Muscle of back (tissue), 13 donors: ENCODE results near the gene ANG. TPM values are rescaled to one million over a fixed set of nuclear protein-coding genes. Genes with fewer than 3 reads are reported as not detected.
A peak's percentile ranks its signal among the peaks of the same experiment; 100 is the strongest.
"Not testable (repeated sequence)": the region's sequence is repeated elsewhere in the genome, so short reads cannot be mapped to it uniquely, and the experiment has no call there.

Experiments
- DNase-seq, 3 donors: peaks; one replicate each; pipeline versions ENCODE4 v3.0.0 to v3.0.0-alpha.2; 2013
- long read RNA-seq, 9 donors: transcript quantifications; one replicate each; lab custom pipeline, GENCODE V29; 2026
- polyA plus RNA-seq, 10 donors: library from polyadenylated mRNA; unstranded; fragments of 120-200 nt; gene quantifications; one replicate each; pipeline ENCODE4 v1.2.1, GENCODE V29; 2013; ENCODE audit not compliant: insufficient read length in 10 of 10

ANG gene
- 1 to 10 TPM; 2.2 to 3.6 (median 2.6) TPM for polyA plus RNA-seq
- long read RNA-seq, donor 1, partial matches to known transcripts = 0 of 1 reads
- long read RNA-seq, donor 1, other reads (novel, unspliced or antisense) = 0 of 1 reads
- long read RNA-seq, donor 2, partial matches to known transcripts = 0 of 1 reads
- long read RNA-seq, donor 2, other reads (novel, unspliced or antisense) = 0 of 1 reads
- long read RNA-seq, donor 3 = 0 reads
- long read RNA-seq, donor 4 = 0 reads
- long read RNA-seq, donor 5, partial matches to known transcripts = 0 of 3 reads
- long read RNA-seq, donor 5, other reads (novel, unspliced or antisense) = 0 of 3 reads
- long read RNA-seq, donor 6, partial matches to known transcripts = 0 of 2 reads
- long read RNA-seq, donor 6, other reads (novel, unspliced or antisense) = 0 of 2 reads
- long read RNA-seq, donor 7, partial matches to known transcripts = 0 of 2 reads
- long read RNA-seq, donor 7, other reads (novel, unspliced or antisense) = 0 of 2 reads
- long read RNA-seq, donor 8 = 0 reads
- long read RNA-seq, donor 9 = 0 reads

DNA sequence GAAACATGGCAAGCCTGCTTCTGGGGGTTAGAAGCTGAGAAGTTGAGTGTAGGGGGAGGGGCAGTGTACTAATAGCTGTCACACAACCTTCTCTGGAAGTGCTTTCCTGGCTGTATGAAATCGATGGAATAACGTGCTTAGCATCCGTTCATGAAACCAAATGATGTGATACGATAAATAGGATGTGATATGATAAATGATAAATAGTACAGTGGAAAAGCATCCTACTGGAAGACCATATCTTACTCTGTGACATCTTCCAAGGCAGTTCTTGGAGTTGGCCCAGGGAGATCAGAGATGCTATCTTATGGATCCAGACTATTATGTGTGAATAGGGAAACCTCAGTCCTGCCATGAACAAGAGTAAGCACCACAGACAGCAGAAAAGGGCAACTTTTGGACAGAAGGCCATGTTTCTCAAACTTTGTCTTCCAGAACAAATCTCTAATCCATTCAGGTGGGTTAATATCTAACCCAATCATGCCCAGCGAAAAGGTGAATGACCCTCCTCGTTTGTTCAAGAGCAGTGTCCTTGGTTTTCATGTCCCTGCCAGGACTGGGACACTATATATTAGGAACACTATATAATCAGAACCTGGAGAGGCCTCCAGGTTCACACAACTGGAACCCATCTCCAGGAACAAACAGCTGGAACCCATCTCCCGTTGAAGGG lies at the start of gene ANG:
Gene ANG (plus strand): TSS at position 598 of the 673 bp plus-strand sequence. CDS start 4,801 bp downstream, outside the sequence.
- DNase-seq = no peak

DNA sequence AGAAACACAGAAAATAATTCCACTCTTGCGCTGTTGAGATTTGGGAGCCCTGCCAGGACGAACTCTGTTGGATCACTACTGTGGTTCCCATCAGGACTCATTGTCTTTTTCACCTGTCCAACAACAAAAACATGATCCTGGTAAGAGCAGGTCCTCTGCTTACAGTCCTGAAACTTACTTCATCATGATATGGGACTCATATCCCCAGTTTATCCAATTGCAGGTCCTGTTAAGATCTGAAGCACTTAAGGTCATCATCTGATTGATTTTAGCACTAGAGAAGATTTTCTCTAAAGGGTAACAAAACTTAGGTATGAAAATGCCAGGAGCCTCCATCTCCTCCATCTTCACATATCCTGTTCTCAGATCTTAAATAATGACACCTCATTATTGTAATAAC lies 47.0 kb upstream of the ANG start, which contains the start of gene OR6S1:
Gene OR6S1 (minus strand): TSS at position 101 of the 400 bp plus-strand sequence. CDS start 0 bp downstream, at position 101.
- DNase-seq = no peak

DNA sequence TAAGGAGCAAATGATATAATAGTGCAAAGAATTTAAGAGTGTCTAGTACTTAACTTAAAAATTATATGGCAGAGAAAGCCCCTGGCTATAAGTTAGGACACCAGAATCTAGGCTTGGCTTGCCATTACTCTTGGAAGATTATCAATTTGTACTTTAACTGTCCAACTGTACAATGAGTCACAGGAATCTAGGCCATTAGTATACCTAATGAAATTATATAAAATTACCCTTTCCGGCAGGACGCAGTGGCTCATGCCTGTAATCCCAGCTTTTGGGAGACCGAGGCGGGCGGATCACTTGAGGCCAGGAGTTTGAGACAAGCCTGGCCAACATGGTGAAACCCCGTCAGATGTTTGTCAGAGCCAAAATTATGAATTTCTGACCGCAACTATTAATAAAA lies 46.4 kb upstream of the ANG start:
- DNase-seq = no peak

DNA sequence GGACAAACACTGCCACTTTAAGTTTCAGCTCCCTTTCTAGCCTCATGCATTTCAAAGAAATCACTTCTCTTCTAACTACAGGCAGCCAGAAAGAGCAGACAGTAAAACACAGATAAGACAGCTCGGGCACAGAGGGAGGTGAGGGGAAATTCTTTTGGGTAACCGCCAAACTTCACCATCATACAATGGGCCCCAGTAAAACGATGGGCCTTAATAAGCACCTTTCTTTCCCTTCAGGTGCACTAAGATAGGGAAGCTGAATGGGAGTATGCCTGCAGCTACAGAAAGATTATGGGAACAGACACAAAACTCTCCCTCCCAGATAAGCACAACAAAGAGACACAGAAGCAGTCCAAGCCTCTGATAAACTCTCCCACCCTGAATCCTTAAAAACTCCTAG lies 45.8 kb upstream of the ANG start:
- DNase-seq = not testable (repeated sequence)

DNA sequence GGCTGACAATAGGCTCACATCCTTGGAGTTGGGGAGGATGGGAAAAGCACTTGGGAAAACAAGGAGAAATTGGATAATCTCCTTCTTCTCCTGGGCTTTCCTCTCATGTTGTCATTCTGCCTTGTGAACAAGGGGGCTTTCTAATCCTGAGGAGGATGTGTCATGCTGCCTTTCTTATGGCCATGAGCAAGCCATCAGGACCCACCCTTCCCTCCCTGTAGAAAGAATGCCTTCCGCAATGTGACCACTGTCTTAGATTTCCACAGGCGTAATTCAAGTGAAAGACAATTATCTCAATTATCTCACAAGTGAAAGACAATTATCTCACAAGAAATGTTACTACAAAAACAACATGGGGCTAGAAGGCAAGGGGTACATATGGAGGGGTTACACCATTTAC lies 44.0 kb upstream of the ANG start:
- no peak for DNase-seq

DNA sequence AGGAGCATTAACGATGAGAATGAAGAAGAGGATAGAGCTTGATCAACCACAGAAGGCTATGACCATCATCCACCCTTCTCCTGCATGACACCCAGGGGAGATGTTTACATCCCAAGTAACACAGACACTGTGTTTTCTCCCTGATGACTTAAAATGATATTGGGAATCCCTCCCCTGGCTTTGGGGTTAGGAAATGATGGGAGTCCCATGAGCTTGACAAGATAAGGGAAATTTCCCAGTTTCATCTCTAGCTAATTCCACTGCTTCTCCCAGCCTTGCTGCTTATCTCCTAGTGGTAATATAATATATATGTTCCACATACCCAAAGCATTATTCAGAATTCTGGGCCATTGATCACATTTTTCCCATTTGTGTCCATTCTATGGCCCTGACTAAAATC lies 43.1 kb upstream of the ANG start:
- DNase-seq = no peak

DNA sequence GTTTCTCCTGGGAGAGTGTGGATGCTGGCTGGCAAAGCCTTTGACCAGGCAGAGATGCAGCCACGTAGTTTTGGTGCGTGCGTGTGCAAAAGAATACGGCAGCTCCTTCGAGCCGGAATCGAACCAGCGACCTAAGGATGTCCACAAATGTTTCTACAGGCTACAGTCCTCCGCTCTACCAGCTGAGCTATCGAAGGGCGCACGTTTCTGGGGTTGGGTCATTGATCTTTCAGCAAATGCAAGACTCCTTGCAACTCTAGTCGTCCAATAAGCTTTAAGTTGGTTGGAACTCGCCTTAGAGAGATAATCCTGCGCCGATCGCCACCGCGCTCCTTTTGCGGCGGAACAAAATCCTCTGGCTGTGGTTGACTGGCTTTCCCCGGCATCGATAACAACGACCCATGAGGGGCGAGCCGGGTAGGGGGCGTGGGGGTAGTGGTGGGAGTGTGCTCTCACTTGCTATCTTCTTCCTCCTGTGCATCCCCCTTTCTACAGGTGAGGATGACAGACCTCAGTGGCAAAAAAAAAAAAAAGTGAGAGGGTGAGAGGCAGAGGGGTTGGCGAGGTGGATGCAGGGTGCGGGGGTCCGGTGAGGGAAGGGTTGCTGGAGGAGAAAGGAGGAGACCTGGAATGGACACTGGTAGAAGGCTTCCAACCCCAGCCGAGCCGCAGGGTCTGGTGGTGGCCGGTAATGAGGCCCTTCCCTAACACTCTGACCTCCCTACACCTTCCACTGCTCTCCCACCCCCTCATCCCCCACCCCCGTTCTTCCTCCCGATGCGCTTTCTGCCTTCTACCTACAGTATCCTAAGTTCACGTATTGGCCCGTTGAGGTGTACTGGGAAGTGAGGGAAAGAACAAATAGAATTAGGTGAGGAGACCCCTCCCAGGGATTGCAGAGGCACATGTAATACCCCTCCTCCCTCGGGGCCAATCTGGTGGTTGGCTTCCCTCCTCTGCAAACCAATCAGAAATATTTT lies 35.3 kb upstream of the ANG start:
- peak in 2 of 3 donors; percentile 40 to 43 for DNase-seq

DNA sequence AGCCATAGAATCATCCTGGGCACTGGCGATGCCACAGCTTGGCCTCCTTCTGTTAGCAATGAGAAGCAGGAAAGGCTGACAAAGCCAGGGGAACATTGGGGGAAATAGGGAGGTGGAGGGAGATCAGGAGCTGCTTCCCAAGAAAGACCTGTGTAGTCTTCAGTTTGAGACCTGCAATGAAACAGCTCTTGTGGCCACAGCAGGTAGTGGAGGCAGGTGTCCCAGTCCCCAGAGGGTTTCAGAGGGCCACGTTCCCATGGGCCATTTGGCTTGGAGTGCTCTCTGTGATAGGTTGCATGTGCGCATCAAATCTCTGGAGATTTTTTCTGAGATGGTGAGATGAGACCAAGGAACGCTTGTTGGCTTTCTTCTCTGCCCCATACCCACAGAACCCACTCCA lies 32.7 kb upstream of the ANG start:
- DNase-seq = no peak

DNA sequence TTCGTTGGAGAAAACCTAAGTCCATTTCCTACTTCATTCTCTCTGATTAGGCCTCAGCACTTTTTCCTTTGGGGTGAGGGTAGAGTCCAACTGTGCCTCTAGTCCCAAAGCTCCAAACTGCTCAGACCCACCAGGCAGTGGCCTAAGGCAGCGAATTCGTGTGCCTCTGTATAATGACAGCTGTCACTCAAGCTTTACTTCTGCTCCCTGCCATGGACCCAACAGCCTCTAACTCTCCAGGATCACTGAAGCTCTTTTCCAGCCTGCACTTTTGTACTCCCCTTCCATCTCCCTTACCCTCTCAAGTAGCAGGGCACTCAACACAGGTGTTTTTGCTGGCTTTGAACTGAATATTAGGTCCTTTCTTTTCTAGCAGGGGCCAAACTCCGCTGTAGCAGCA lies 32.3 kb upstream of the ANG start:
- DNase-seq = no peak

DNA sequence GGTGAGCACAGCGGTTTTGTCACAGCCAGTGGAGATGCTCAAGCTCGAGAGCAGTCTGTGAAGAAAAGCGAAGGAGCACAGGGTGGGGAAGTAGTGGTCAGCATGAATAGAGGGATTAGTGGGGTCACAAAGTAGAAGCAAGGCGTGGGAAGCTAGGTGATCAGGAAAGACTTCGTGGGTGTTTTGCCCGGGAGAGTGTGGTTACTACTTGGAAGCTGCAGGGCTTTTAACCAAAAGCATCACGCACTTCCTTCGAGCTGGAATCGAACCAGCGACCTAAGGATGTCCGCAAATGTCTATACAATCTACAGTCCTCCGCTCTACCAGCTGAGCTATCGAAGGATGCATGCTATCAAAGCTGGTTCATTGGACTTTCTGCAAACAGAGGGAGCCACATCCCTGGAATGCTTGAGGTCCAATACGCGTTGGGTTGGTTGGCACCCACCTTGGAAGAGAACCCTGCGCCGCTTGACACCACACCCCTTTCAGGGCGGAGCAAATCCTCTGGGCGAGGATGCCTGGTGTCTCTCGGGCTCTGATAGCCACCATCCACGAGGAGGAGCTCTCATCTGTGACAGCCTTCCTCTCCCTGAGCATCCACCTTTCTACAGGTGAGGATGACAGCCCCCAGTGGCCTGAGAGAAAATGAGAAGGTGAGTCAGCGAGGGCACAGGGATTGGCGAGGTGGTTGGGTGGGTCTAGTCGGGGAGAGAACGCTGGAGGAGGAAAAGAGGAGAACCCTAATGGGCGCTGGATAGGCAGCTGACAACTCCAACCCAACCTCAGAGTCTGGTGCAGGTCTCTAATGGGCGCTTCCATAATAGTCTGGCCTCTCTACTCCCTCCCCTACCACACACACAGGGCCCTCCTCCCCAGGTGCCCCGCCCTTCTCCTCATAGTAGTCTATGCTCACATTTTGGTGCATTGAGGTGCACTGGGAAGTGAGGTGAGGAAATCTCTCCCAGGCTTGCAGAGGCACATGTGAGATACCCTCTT lies 31.1 kb upstream of the ANG start:
- DNase-seq = no peak

DNA sequence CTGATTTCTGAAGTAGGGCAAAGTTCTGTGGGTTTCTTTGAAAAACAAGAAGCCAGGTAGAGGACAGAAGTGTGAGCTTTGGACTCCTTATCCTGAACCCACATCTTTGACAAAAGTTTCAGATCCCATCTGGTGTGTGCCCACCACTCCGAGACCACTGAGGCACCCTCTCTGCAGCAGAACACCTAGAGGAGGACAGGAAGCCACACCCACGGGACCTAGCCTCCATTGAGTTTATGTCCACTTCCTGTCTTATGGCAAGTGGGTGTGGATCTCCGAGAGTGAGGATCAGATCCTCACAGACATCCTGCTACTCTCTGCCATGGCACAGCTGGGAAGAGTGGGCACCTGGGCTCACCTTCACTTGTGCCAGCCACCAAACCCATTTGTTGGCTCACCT lies 30.3 kb upstream of the ANG start:
- DNase-seq = no peak

DNA sequence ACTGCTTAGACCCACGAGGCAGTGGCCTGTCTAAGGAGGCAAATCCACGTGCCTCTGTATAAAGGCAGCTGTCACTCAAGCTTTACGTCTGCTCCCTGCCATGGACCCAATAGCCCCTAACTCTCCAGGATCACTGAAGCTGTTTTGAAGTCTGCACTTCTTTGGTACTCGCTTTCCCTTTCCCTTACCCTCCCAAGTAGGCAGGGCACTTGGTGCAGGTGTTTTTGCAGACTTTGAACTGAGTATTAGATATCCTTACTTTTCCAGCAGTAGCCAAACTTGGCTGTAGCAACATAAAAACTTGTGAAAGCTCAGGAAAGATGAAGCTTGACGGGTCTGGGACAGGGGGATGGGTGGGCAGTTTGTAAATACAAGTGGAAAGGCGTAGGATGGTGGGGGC lies 29.2 kb upstream of the ANG start:
- DNase-seq = no peak

DNA sequence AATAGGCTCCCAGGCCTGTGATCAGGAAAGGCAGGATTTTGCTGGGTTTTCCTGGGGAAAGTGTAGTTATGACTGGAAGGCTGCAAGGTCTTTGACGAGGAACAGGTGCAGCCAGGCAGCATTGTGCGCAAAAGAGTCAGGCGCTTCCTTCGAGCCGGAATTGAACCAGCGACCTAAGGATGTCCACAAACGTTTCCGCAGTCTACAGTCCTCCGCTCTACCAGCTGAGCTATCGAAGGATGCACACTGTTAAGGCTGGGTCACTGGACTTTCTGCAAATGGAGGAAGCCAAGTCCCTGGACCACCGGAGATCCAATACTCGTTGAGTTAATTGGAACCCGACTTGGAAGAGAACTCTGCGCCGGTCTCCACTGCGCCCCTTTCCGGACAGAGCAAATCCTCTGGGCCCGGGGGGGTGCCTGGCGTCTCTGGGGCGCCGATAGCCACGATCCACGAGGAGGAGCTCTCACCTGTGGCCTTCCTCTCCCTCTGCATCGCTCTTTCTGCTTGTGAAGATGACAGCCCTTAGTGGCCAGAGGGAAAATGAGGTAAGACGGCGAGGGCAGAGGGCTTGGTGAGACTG lies 28.7 kb upstream of the ANG start:
- DNase-seq = no peak

DNA sequence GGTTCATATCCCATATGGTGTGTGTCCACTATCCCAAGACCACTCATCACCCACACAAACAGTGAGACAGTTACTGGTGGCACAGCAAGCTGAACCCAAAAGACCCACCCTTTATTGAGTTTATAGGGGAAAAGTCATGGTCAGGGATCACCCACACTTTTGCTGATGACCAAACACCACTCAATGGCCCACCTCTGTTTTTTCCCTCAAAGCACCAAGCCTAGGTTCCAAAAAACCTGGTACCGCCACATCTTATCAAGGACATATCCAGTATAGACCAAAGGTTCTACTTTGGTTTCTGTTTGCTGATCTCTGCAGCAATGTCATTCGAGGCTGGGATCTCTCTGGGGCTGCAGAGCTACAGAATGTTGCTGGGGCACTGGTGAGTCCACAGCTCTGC lies 27.4 kb upstream of the ANG start:
- DNase-seq = no peak

DNA sequence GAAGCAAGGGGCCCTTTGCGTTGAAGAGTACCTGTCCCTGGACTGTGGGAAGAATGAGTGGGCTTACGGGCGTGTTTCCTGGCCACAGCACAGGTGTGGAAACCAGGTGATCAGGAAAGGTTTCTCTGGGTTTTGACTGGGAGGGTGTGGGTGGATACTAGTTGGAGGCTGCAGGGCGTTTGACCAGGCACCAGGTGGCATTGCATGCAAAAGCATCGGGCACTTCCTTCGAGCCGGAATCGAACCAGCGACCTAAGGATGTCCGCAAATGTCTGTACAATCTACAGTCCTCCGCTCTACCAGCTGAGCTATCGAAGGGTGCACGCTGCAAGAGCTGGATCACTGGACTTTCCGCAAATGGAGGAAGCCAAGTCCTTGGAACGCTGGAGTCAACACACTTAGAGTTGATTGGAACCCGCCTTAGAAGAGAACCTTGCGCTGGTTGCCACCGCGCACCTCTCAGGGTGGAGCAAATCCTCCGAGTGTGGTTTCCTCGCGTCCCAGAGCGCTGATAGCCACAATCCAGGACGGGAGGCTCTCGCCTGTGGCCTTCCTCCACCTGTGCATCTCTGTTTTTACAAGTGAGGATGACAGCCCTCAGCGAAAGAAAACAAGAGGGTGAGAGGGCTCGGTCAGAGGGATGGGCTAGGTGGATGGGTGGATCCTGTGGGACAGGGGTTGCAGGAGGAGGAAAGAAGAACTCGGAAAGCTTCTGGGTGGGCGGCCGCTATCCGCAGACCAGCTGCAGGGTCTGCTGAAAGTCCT lies 25.4 kb upstream of the ANG start:
- DNase-seq = peak in 2 of 3 donors; percentile 28 to 30

DNA sequence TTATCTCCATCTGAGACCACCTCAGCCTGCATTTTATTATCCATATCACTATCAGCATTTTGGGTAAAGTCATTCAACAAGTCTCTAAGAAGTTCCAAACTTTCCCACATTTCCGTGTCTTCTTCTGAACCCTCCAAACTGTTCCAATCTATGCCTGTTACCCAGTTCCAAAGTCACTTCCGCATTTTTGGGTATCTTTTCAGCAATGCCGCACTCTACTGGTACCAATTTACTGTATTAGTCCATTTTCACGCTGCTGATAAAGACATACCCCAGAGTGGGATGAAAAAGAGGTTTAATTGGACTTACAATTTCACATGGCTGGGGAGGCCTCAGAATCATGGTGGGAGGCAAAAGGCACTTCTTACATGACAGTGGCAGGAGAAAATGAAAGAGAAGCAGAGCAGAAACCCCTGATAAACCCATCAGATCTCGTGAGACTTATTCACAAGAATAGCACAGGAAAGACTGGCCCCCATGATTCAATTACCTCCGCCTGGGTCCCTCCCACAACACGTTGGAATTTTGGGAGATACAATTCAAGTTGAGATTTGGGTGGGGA lies 22.1 kb upstream of the ANG start:
- not testable (repeated sequence) for DNase-seq

DNA sequence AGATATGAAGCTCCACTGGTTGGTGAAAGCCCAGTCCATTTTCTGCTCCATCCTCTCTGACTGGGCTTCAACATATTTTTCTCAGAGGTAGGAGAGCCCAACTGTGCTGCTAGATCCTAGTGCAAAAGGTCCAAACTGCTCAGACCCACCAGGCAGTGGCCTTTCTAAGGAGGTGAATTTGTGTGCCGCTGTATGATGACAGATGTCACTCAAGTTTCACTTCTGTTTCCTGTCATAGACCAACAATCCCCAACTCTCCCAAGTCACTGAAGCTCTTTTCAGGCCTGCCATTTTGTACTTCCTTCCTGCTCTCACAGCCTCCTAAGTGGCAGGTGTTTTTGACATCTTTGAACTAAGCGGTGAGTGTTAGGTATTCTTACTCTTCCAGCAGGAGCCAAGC lies 20.6 kb upstream of the ANG start:
- DNase-seq = no peak

DNA sequence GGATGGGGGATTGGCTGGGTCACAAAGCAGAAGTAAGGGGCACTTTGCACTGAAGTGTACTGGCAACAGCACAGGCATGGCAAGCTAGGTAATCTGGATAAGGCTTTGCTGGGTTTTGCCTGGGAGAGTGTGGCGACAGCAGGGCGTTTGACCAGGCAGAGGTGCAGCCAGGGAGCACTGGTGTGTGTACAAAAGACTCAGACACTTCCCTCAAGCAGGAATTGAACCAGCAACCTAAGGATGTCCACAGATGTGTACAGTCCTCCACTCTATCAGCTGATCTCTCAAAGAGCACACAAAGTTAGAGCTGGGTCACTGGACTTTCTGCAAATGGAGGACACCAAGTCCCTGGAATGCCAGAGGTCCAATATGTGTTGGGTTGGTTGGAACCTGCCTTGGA lies 19.6 kb upstream of the ANG start:
- no peak for DNase-seq
